Breast epithelium (tissue), 4 donors: Measurements from ENCODE around the gene RNF111. TPM values are rescaled to one million over a fixed set of nuclear protein-coding genes. Genes with fewer than 3 reads are reported as not detected.
A peak's percentile ranks its signal among the peaks of the same experiment; 100 is the strongest.

ENCODE experiments used
- DNase-seq, 2 donors: peaks; one replicate each; pipeline ENCODE4 v3.0.0-alpha.2; 2019; ENCODE audit warnings: low spot score in 2 of 2
- H3K27ac ChIP-seq, 2 donors: fragments of 200-600 bp; sonication (generic) in 1 of 2; one replicate each; pipeline ENCODE4 v1.5.1; 2016 to 2019; ENCODE audit warnings: mild to moderate bottlenecking in 1 of 2
- H3K27me3 ChIP-seq, 2 donors: fragments of 200-600 bp; sonication (generic) in 1 of 2; one replicate each; pipeline versions ENCODE4 v1.5.1 to v1.6.0; 2017 to 2019; ENCODE audit warnings: control low read depth in 1 of 2, mild to moderate bottlenecking in 1 of 2
- H3K36me3 ChIP-seq: fragments of 200-600 bp; one replicate; pipeline ENCODE4 v1.5.1; 2019
- H3K4me1 ChIP-seq, 2 donors: fragments of 200-600 bp; sonication (generic); one replicate each; pipeline ENCODE4 v1.5.1; 2016 to 2019; ENCODE audit warnings: control low read depth in 1 of 2
- H3K4me3 ChIP-seq, 3 donors: fragments of 200-600 bp; sonication (generic); 1 replicate in 2 of 3; 2 replicates in 1 of 3; pipeline ENCODE4 v1.5.1; 2016 to 2019; ENCODE audit warnings: mild to moderate bottlenecking in 3 of 3, moderate library complexity in 2 of 3
- H3K9me3 ChIP-seq, 2 donors: fragments of 200-600 bp; sonication (generic) in 1 of 2; one replicate each; pipeline ENCODE4 v1.5.1; 2016 to 2019; ENCODE audit warnings: control low read depth in 1 of 2
- CTCF ChIP-seq, 3 donors: fragments of 450-650 bp; IDR thresholded peaks; one replicate each; pipeline ENCODE4 v1.5.1; 2016 to 2017; ENCODE audit warnings: antibody characterized with exemption in 3 of 3, mild to moderate bottlenecking in 3 of 3, moderate library complexity in 3 of 3
- POLR2A ChIP-seq: fragments of 450-650 bp; IDR thresholded peaks from one replicate; pipeline ENCODE4 v1.6.1; 2016; ENCODE audit warnings: antibody characterized with exemption, mild to moderate bottlenecking, moderate library complexity
- POLR2AphosphoS5 ChIP-seq, 3 donors: sonication (generic); formaldehyde crosslinking; IDR thresholded peaks; one replicate each; pipeline ENCODE4 v1.6.1; 2017; ENCODE audit warnings: antibody characterized with exemption in 3 of 3
- intact Hi-C: fragments of 100-400 bp; cut with DNase I; formaldehyde crosslinking; loops from one replicate; pipeline ENCODE4 v1.15.1; 2023; ENCODE audit warnings: low total_unique reads
- total RNA-seq, 3 donors: library from RNA; depleted of rRNA; stranded (reverse); fragments of >200 nt; gene quantifications; one replicate each; pipeline ENCODE4 v1.1.0, GENCODE V29; 2016

RNF111 gene
- total RNA-seq, 3 donors from 2014 or later = 18.4 to 36.9 (median 27.9) TPM

DNA sequence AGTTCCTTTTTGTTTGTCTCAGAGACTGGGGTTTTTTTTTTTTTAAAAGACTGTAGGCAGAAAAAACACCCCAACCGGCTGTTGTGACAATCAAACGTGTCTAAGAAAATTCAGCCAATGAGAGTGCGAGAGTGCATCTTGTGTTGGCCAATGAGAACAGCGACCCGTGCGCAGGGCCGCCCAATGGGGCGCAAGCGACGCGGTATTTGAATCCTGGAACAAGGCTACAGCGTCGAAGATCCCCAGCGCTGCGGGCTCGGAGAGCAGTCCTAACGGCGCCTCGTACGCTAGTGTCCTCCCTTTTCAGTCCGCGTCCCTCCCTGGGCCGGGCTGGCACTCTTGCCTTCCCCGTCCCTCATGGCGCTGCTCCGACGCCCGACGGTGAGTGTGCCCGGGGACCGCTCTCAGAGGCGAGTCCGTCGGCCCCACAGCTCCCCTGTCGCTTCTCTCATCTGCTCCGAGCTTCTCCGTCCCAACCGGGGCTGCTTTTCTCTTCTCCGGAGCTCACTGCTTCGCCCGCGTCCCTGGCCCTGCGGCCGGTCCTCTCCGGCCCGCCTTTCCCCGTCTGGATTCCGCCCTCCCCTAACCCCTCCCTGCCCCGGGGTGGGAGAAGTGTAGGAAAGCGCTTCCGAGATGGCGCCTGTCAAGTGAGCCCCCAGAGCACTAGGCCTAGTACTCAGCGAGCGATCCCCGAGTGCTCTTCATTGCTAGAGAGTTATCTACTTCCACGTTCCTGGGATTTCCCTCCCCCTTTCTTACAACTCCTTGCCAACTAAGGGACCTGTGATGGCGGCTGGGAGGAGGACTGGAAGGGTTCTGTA, 117.7 kb downstream of the RNF111 start, which contains the start of gene CCNB2:
TSS of gene CCNB2 (plus strand) at position 235 of the 821 bp plus-strand sequence. CDS start at position 358, 123 bp downstream.
- DNase-seq = peak; percentile 80 to 81
- Histone ChIP-seq H3K4me1 (no peaks in the 10 kb centered on the region), H3K27ac (peak within 1 kb of the TSS in 1 of 2 donors; percentile 43), H3K27me3 (no peaks in the 10 kb centered on the region), H3K9me3 (no peaks in the 10 kb centered on the region), H3K4me3 (peak within 1 kb of the TSS; percentile 51 to 70 (median 61)), H3K36me3 (no peaks in the 10 kb centered on the region)
- intact Hi-C loops = no loop called here
- TF ChIP-seq POLR2AphosphoS5 (IDR thresholded peaks at IDR 0.05) = no peak
- TF ChIP-seq CTCF (IDR thresholded peaks at IDR 0.05) = no peak
- TF ChIP-seq POLR2A = no peak

GRCh38 chr15:59105854-59106253, 118.4 kb downstream of the RNF111 start:
- DNase-seq = no peak
- H3K27ac ChIP-seq = no peak overlapping the region
- H3K27me3 ChIP-seq = no peaks in the 10 kb centered on the region
- H3K4me3 ChIP-seq = peak overlapping the region in 2 of 3 donors; percentile 51 to 61
- no peaks in the 10 kb centered on the region for H3K9me3 ChIP-seq
- intact Hi-C loops = no loop called here
- H3K4me1 ChIP-seq = no peaks in the 10 kb centered on the region
- TF ChIP-seq CTCF (IDR thresholded peaks at IDR 0.05) = no peak
- TF ChIP-seq POLR2AphosphoS5 (IDR thresholded peaks at IDR 0.05) = no peak
- TF ChIP-seq POLR2A = no peak
- no peaks in the 10 kb centered on the region for H3K36me3 ChIP-seq

DNA sequence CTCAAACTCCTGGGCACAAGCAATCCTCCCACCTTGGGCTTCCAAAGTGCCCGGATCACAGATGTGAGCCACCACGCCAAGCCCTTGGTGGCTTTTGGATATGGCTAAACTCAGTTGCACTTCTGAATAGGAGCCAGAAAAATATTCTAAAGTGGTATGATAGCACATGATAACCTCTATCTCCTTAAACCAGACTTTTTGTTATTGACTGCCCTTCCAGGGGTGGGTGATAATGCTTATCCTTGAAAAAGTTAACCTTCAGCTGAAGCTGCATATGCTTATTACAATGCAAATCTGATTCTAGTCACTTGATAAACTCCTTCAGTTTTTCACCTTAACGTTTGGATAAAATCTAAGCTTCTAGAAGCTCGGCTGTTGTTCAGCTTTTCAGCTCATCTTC, 123.8 kb downstream of the RNF111 start:
- no peaks in the 10 kb centered on the region for H3K36me3 ChIP-seq
- H3K27me3 ChIP-seq = no peaks in the 10 kb centered on the region
- H3K4me1 ChIP-seq = no peaks in the 10 kb centered on the region
- no peak overlapping the region for H3K27ac ChIP-seq
- TF ChIP-seq CTCF (IDR thresholded peaks at IDR 0.05) (no peak), POLR2AphosphoS5 (IDR thresholded peaks at IDR 0.05) (no peak), POLR2A (no peak)
- no peak for DNase-seq
- H3K4me3 ChIP-seq = no peak overlapping the region
- intact Hi-C loops = no loop called here
- H3K9me3 ChIP-seq = no peaks in the 10 kb centered on the region

GRCh38 chr15:59115047-59115446, 127.6 kb downstream of the RNF111 start:
- H3K9me3 ChIP-seq = no peaks in the 10 kb centered on the region
- H3K27me3 ChIP-seq = no peaks in the 10 kb centered on the region
- H3K4me1 ChIP-seq = no peaks in the 10 kb centered on the region
- DNase-seq = no peak
- no peak for TF ChIP-seq POLR2A
- TF ChIP-seq CTCF (IDR thresholded peaks at IDR 0.05) = no peak
- H3K36me3 ChIP-seq = no peaks in the 10 kb centered on the region
- H3K4me3 ChIP-seq = no peak overlapping the region
- intact Hi-C loops = no loop called here
- no peak overlapping the region for H3K27ac ChIP-seq

DNA sequence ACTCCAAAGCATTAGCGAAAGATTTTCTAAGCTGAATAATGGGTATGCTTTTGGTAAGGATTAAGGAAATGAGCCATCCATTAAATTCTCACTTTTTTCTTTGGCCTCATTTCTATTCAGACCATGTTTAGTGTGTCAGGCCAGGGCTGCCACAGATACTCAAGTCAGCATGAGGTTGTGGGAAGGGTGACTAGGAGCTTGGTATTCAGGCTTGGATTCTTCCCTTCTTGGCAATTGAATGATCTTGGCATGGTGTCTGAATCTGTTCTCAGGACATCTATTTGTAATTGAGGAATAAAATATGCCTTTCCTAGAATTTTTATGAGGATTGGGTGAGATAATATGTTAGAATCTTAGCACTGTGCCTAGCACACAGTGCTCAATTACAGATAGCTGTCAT, 128.7 kb downstream of the RNF111 start:
- no peaks in the 10 kb centered on the region for H3K9me3 ChIP-seq
- TF ChIP-seq POLR2A (no peak), CTCF (IDR thresholded peaks at IDR 0.05) (no peak), POLR2AphosphoS5 (IDR thresholded peaks at IDR 0.05) (no peak)
- H3K4me1 ChIP-seq = no peaks in the 10 kb centered on the region

More for the DNA sequence above, 128.7 kb downstream of the RNF111 start:
- Histone ChIP-seq H3K27me3 (no peaks in the 10 kb centered on the region), H3K4me3 (no peak overlapping the region), H3K36me3 (no peaks in the 10 kb centered on the region), H3K27ac (no peak overlapping the region)
- DNase-seq = no peak
- intact Hi-C loops = loop anchor here (1.0 kb wide), 1 partner anchor 8 kb away; no protein-coding TSS in a partner anchor
